Stimulated activated CD8-positive, alpha-beta memory T cell treated with anti-CD3 and anti-CD28 coated beads, Interleukin-12 subunit alpha, Interleukin-12 subunit beta, amount 100 ng/mL, for 1 hour (primary cell): ENCODE measurements around the gene CDO1.

ENCODE experiments used
- DNase-seq: peaks from one replicate; pipeline ENCODE4 v3.0.0-alpha.2; 2020; ENCODE audit warnings: low read depth

CDO1 gene

DNA sequence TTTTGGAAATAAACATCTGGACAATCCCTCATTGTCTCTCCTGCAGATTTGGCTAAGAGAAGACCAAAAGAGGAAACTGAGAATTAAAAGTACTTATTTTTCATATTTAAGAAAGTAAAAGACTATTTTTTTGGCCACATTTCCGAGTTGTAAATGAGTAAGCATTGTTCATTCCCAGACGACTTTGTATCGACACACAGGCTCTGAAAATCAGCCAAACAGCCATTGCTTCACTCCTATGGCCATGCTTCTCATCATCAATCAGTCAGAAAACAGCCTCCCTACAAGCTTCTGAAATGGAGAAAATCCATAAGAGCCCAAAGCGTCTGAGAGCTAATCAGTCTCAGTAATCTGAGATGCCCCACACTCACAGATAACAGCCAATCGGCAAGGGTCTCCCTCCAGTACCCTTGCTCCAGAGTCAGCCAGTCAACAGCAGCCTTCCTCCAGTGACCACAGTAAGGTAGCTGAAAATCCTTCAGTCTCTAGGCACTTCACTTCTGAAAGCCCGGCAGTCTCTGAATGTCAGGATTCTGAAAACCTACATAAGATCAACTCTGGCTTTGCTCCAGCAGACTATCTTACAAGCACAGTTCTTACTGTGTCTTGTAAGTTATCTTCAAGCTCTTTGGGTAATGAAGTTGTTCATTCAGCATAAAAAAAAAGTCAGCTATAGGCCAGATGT, 30.9 kb downstream of the CDO1 start:
- DNase-seq = no peak

DNA sequence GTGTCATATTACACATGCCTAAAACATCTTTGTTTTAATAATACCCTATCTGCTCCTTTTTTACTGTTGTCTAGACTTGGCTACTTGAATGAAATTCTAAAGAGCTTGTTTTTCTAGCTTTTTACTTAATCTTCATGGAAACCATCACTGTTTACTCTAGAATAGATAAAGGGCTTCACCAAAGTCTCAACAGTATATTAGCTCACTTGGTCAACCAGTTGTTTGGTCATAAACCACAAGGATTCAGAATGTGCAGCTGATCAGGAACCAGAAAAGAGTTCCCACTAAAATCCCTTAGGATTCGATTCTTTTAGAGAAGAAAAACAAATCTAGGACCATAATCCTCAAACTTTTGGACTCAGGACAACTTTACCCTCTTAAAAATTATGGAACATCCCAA, 38.0 kb downstream of the CDO1 start:
- DNase-seq = no peak

DNA sequence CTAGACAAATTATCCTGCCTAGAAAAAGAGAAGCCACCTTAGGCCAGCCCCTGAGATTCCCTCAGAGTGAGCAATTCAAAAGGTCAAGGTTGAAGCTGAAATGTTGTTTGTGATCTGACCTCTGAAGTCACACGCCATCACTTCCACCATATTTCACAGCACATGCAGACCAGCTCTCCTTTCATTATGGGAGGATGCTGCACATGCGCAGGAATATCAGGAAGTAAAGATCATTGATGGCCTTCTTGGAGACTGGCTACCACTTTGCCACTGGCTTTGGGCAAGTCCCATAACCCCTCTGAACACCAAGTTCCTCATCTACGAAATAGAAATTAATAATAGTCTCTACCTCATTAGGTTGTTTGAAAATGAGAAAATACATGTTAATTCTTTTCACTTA, 39.5 kb downstream of the CDO1 start:
- no peak for DNase-seq

DNA sequence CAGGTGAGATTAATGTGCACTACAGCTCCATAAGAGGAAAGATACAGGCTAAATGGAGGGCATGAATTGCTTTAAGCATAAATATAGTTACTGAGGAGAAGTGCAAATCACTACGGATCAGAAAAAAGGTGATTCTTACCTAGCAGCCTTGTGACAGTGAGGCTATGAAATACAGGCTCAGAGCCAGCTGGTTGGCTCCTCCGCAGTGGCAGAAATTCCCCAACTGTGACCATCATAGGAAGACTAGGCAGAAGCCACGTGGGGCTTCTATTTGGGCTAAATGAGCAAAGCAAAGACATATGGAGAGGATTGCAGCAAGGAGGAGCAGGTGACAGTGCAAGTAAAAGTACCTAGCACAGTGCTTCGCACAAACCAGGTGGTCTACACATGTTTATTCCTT, 40.5 kb downstream of the CDO1 start:
- no peak for DNase-seq

DNA sequence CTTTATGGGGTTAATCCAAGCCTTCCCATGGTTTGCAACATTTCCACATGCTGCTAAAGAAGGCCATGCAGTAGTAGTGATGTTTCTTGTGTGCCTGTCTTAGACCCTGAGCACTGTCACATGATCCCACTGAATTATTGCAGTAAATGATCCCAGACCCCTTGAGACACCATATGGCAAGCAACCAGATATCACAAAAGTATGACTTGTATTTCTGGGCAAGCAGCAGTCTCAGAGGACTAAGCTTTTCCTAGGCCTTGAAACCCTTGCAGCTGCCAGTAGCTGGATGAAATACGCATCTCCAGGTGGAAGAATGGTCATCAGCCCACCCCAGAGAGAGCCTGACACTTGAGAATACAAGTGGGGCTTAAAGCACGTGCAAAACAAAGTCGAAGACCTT, 41.8 kb downstream of the CDO1 start:
- DNase-seq = no peak

DNA sequence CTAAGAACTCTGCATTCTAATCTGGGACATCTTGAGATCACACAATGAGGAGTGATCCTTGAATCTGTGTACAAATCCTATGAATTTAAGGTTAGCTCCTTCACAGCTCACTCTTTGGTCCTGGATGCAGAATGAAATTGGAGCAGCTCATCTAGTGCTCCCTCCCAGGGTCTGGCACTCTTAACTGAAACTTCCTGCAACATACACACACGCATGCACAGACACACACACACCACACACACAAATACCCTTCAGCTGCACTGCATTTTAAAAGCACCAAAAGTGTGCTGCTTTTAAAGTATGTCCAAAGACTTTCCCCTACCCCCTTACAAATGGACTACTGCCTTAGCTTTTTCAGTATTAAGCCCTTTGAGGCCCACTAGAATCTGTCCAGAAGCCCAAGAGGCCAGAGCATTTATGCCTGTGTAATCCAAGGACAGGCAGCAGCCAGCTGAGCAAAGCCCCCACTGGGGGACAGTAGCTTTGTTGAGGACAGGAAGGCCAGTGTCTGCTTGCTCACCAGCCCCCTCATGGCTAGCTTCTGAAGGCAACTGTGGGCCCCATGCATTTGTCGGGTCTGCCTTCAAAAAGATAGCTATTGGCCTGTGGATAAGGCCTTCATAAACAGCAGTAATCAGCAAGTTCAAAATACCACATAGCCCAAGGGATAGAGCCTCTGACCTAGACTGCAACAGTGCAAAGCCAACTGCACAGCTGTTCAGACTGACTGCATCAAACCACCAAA, 43.6 kb downstream of the CDO1 start:
- DNase-seq = no peak

DNA sequence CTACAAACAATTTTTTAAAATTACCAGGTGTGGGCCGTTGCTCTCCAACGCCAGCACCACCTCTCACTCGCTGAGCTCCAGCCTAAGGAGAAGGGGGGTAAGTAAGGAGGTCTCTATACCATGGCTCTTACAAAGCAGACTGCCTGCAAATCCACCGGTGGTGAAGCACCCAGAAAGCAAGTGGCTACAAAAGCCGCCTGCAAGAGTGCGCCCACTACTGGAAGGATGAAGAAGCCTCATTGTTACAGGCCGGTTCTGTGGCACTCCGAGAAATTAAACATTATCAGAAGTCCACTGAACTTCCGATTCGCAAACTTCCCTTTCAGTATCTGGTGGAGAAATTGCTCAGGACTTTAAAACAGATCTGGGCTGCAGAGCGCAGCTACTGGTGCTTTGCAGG, 46.0 kb downstream of the CDO1 start:
- DNase-seq = no peak

DNA sequence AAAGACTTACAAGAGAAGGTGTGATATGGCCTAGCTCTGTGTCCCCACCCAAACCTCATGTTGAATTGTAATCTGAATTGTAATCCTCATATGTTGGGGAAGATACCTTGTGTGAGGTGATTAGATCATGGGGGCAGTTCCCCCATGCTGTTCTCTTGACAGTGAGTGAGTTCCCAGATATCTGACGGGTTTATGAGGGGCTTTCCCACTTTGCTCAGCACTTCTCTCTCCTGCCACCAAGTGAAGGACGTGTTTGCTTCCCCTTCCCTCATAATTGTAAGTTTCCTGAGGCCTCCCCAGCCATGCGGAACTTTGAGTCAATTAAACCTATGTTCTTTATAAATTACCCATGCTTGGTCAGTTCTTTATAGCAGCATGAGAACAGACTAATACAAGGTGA, 49.0 kb downstream of the CDO1 start:
- no peak for DNase-seq

DNA sequence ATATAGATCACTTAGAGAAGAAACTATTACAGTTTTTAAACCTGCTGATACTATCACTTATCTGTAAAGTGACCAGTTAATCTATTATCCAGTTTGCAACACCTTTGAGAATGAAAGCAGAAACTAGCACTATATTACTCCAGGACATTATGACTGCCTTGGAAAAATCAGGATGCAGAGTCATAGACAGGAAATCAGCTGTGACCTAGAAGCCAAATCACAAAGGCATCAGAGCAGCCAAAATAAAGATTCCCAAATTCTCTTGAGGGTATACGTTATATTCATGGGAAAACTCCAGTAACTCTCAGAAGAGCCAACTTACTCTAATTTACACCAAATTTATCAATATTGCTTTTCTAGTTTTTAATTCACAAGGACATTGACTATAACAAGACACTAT, 49.9 kb downstream of the CDO1 start:
- DNase-seq = no peak

DNA sequence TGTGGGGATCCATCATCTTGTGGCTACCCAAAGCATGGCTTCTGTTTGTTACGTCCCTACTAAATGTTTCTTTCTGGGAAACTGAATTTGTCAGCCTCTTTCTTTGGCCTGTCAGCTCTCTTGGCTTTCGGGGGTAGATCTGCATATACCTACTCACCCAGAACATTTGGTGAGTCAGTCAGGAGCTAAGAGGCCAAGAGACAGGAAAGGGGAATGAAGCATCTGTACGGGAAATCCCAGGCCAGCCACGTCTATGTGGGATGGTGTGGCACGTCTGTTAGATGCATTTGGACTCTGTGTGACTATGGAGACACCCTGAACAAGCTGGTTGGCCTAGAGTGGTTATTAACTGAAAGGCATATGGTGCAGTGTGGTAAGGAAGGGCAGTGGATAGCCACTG, 58.1 kb downstream of the CDO1 start:
- DNase-seq = no peak

DNA sequence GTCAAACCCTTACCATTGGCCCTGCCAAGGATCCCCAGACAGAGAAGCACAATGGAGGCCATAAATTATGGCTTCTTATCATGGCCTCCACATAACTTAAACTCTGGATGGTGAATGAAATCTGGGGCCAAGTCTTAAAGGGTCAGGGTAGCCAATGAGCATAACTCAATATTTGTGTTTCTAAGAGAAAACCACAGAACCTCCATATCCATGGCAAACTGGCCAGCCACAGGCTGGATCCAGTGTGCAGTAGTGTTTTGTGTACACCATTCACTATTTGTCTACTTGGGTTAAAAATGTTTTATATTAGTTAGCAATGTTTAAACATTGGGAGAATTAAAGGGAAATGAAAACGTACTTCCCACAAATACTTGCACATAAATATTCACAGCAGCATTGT, 60.8 kb downstream of the CDO1 start:
- DNase-seq = no peak
